H1 (cell line): ENCODE measurements around the gene TARS2. TPM values are rescaled to one million over a fixed set of nuclear protein-coding genes. Genes with fewer than 3 reads are reported as not detected.

ENCODE experiments used
- CTCF ChIA-PET: fragments of 300-600 bp; sonication (Branson Sonifier 250); formaldehyde crosslinking; loops from one replicate; lab custom pipeline; 2021; ENCODE audit not compliant: partially characterized antibody; lab: Charles Lee
- POLR2A ChIA-PET: fragments of 300-600 bp; sonication (Branson Sonifier 250); formaldehyde crosslinking; loops from one replicate; lab custom pipeline; 2021; ENCODE audit warnings: inconsistent platforms; ENCODE audit not compliant: partially characterized antibody; lab: Charles Lee
- DNase-seq, 2 experiments: peaks; one replicate each; pipeline versions ENCODE4 v3.0.0 to v3.0.0-alpha.2; 2010 to 2022; ENCODE audit warnings: low spot score in 2 of 2, low read depth in 1 of 2, mixed read lengths in 1 of 2
- FAIRE-seq: peaks from 2 replicates; lab custom pipeline; 2011; peaks lifted over from hg19 to GRCh38; lab: Jason Lieb, UNC
- H2AFZ ChIP-seq: 2 replicates; pipeline ENCODE4 v1.8.1; 2012; ENCODE audit warnings: low read length, inconsistent platforms
- H2AK5ac ChIP-seq: 2 replicates; pipeline ENCODE4 v1.6.1; 2013; ENCODE audit warnings: low read depth, low read length
- H2BK120ac ChIP-seq: replicated peaks from 2 replicates; pipeline ENCODE3; 2013; ENCODE audit warnings: low read depth, low read length, inconsistent platforms
- H2BK12ac ChIP-seq: 2 replicates; pipeline ENCODE4 v1.6.1; 2013; ENCODE audit warnings: low read depth, low read length
- H2BK15ac ChIP-seq: 2 replicates; pipeline ENCODE4 v1.6.1; 2013; ENCODE audit warnings: low read length
- H2BK20ac ChIP-seq: 2 replicates; pipeline ENCODE4 v1.6.1; 2013; ENCODE audit warnings: low read length
- H2BK5ac ChIP-seq: 2 replicates; pipeline ENCODE4 v1.6.1; 2013; ENCODE audit warnings: low read depth, low read length
- H3K14ac ChIP-seq: 2 replicates; pipeline ENCODE4 v1.6.1; 2013; ENCODE audit warnings: inconsistent platforms; ENCODE audit not compliant: insufficient read length
- H3K18ac ChIP-seq: 2 replicates; pipeline ENCODE4 v1.6.1; 2013; ENCODE audit warnings: low read length; ENCODE audit errors: extremely low read depth
- H3K23ac ChIP-seq: 2 replicates; pipeline ENCODE4 v1.6.1; 2013; ENCODE audit warnings: inconsistent platforms; ENCODE audit not compliant: insufficient read length
- H3K23me2 ChIP-seq: 2 replicates; pipeline ENCODE4 v1.6.1; 2013; ENCODE audit warnings: low read depth, low read length
- H3K27ac ChIP-seq: 2 replicates; pipeline ENCODE4 v1.6.1; 2011; ENCODE audit warnings: low read depth, low read length, inconsistent platforms
- H3K27me3 ChIP-seq, 4 experiments: replicated peaks in 1 of 4; 1 replicate in 1 of 4; 2 replicates in 3 of 4; pipeline versions ENCODE4 v1.6.1 to v1.8.1; 2011 to 2013; ENCODE audit warnings: low read length in 3 of 4, mild to moderate bottlenecking in 3 of 4, inconsistent platforms in 2 of 4, mixed read lengths in 2 of 4, moderate library complexity in 1 of 4; ENCODE audit not compliant: control insufficient read depth in 3 of 4, insufficient read depth in 3 of 4; ENCODE audit errors: extremely low read depth in 1 of 4
- H3K36me3 ChIP-seq, 4 experiments: 2 replicates each; pipeline versions ENCODE4 v1.6.1 to v1.8.1; 2011 to 2013; ENCODE audit warnings: mild to moderate bottlenecking in 4 of 4, low read length in 3 of 4, moderate library complexity in 2 of 4, control low read depth in 1 of 4, inconsistent platforms in 1 of 4; ENCODE audit not compliant: insufficient read depth in 4 of 4, control insufficient read depth in 2 of 4
- H3K4ac ChIP-seq: replicated peaks from 2 replicates; pipeline ENCODE3; 2013; ENCODE audit warnings: low read length, low read depth, mixed read lengths, inconsistent platforms; ENCODE audit not compliant: insufficient read length
- H3K4me1 ChIP-seq, 4 experiments: replicated peaks in 1 of 4; 1 replicate in 1 of 4; 2 replicates in 3 of 4; pipeline versions ENCODE4 v1.6.1 to v1.8.1; 2011 to 2013; ENCODE audit warnings: low read length in 3 of 4, inconsistent platforms in 2 of 4, mixed read lengths in 1 of 4; ENCODE audit not compliant: insufficient read depth in 4 of 4, control insufficient read depth in 3 of 4
- H3K4me2 ChIP-seq, 2 experiments: 2 replicates each; pipeline versions ENCODE4 v1.6.1 to v1.8.1; 2011 to 2013; ENCODE audit warnings: low read depth in 2 of 2, low read length in 2 of 2, control low read depth in 1 of 2, inconsistent platforms in 1 of 2, mild to moderate bottlenecking in 1 of 2; ENCODE audit not compliant: insufficient read depth in 1 of 2
- H3K4me3 ChIP-seq, 4 experiments: fragments of 200-600, 300-600 bp in 1 of 4; sonication (generic), shearing (Covaris generic), sonication (Bioruptor Twin) in 1 of 4; 2 replicates each; pipeline versions ENCODE4 v1.5.1 to v1.8.1; 2011 to 2016; ENCODE audit warnings: low read length in 4 of 4, low read depth in 3 of 4, control low read depth in 2 of 4, inconsistent platforms in 2 of 4, mild to moderate bottlenecking in 2 of 4, mixed read lengths in 1 of 4, moderate library complexity in 1 of 4; ENCODE audit not compliant: insufficient read depth in 2 of 4; ENCODE audit errors: extremely low read depth in 1 of 4
- H3K56ac ChIP-seq: replicated peaks from 2 replicates; pipeline ENCODE3; 2013; ENCODE audit warnings: low read depth, mild to moderate bottlenecking, mixed read lengths, low read length, inconsistent platforms; ENCODE audit not compliant: insufficient read length
- H3K79me1 ChIP-seq: 2 replicates; pipeline ENCODE4 v1.6.1; 2013; ENCODE audit warnings: low read depth, low read length, control low read depth
- H3K79me2 ChIP-seq, 2 experiments: 2 replicates each; pipeline versions ENCODE4 v1.6.1 to v1.8.1; 2012 to 2013; ENCODE audit warnings: low read length in 2 of 2, mild to moderate bottlenecking in 2 of 2, inconsistent platforms in 1 of 2; ENCODE audit not compliant: insufficient read depth in 2 of 2, control insufficient read depth in 1 of 2
- H3K9ac ChIP-seq, 4 experiments: replicated peaks in 1 of 4; 1 replicate in 1 of 4; 2 replicates in 3 of 4; pipeline versions ENCODE4 v1.6.1 to v1.8.1; 2011 to 2013; ENCODE audit warnings: low read depth in 3 of 4, low read length in 3 of 4, control low read depth in 2 of 4, mild to moderate bottlenecking in 2 of 4, moderate library complexity in 2 of 4, inconsistent platforms in 1 of 4; ENCODE audit errors: extremely low read depth in 1 of 4
- H3K9me3 ChIP-seq, 2 experiments: 2 replicates each; pipeline versions ENCODE4 v1.6.1 to v1.8.1; 2012 to 2013; ENCODE audit warnings: mild to moderate bottlenecking in 2 of 2, moderate library complexity in 2 of 2, control low read depth in 1 of 2, inconsistent platforms in 1 of 2, low read depth in 1 of 2, low read length in 1 of 2, mixed read lengths in 1 of 2; ENCODE audit not compliant: insufficient read depth in 2 of 2
- H4K20me1 ChIP-seq, 2 experiments: replicated peaks in 1 of 2; 2 replicates each; pipeline versions ENCODE3 to v1.8.1; 2011 to 2013; ENCODE audit warnings: inconsistent platforms in 2 of 2, low read length in 2 of 2, mild to moderate bottlenecking in 1 of 2; ENCODE audit not compliant: insufficient read depth in 2 of 2, control insufficient read depth in 1 of 2
- H4K5ac ChIP-seq: 2 replicates; pipeline ENCODE4 v1.6.1; 2013; ENCODE audit warnings: low read length, low read depth, mixed read lengths, inconsistent platforms; ENCODE audit not compliant: insufficient read length
- H4K8ac ChIP-seq: 2 replicates; pipeline ENCODE4 v1.8.0; 2013; ENCODE audit warnings: mild to moderate bottlenecking, moderate library complexity, low read length, inconsistent platforms; ENCODE audit not compliant: insufficient read depth; ENCODE audit errors: extremely low read depth
- H4K91ac ChIP-seq: replicated peaks from 2 replicates; pipeline ENCODE3; 2013; ENCODE audit warnings: low read length, mixed read lengths, inconsistent platforms; ENCODE audit not compliant: insufficient read length
- CBX5 ChIP-seq: fragments of 300-800, 300-1000 bp; sonication (generic); IDR thresholded peaks from 2 replicates; pipeline ENCODE4 v1.7.1; 2016; ENCODE audit warnings: antibody characterized with exemption, low read length, low read depth
- CHD2 ChIP-seq: IDR thresholded peaks from 2 replicates; pipeline ENCODE4 v1.6.1; 2012; ENCODE audit warnings: low read length, improper control_type of control experiment
- CREB1 ChIP-seq: IDR thresholded peaks from 2 replicates; pipeline ENCODE4 v1.6.1; 2012; ENCODE audit warnings: inconsistent platforms
- CTCF ChIP-seq, 3 experiments: IDR thresholded peaks; 1 replicate in 2 of 3; 2 replicates in 1 of 3; pipeline versions ENCODE4 v1.5.1 to v1.6.1; 2011; ENCODE audit warnings: low read length in 3 of 3, mild to moderate bottlenecking in 3 of 3, inconsistent platforms in 2 of 3, low read depth in 1 of 3, moderate library complexity in 1 of 3; ENCODE audit not compliant: insufficient read depth in 1 of 3; ENCODE audit errors: control extremely low read depth in 1 of 3
- EGR1 ChIP-seq: IDR thresholded peaks from 2 replicates; pipeline ENCODE4 v1.6.1; 2011; ENCODE audit warnings: low read depth, low read length, borderline replicate concordance
- EZH2 ChIP-seq: fragments of 200-600 bp; sonication (generic); IDR thresholded peaks from 2 replicates; pipeline ENCODE4 v1.7.1; 2012; ENCODE audit warnings: low read depth, mild to moderate bottlenecking, moderate library complexity, low read length, inconsistent platforms; ENCODE audit not compliant: severe bottlenecking
- JUND ChIP-seq: IDR thresholded peaks from 2 replicates; pipeline ENCODE4 v1.6.1; 2011; ENCODE audit warnings: mild to moderate bottlenecking, improper control_type of control experiment, low read length
- POU5F1 ChIP-seq: IDR thresholded peaks from 2 replicates; pipeline ENCODE4 v1.6.1; 2011; ENCODE audit warnings: low read depth, mild to moderate bottlenecking, low read length, moderate library complexity
- RNF2 ChIP-seq: fragments of 200-900, 300-1000 bp; sonication (generic); IDR thresholded peaks from 2 replicates; pipeline ENCODE4 v1.7.1; 2016; ENCODE audit warnings: borderline replicate concordance, low read depth, mild to moderate bottlenecking, antibody characterized with exemption, low read length; ENCODE audit not compliant: poor library complexity, severe bottlenecking; ENCODE audit errors: missing control alignments
- SP2 ChIP-seq: IDR thresholded peaks from 2 replicates; pipeline ENCODE4 v1.6.1; 2012; ENCODE audit warnings: mild to moderate bottlenecking, low read length, inconsistent platforms
- YY1 ChIP-seq: IDR thresholded peaks from 2 replicates; pipeline ENCODE4 v1.6.1; 2011; ENCODE audit warnings: low read depth, mild to moderate bottlenecking, low read length
- WGBS, 2 experiments: shearing (Covaris generic) in 1 of 2; methylation state at CpG; one replicate each; pipeline versions ENCODE4 v1.1.6 to v1.1.7; 2013 to 2015; ENCODE audit warnings: low lambda C conversion rate in 2 of 2, mixed read lengths in 2 of 2, inconsistent platforms in 1 of 2, low coverage in 1 of 2, missing lambda C conversion rate in 1 of 2; ENCODE audit not compliant: insufficient replicate concordance in 2 of 2, insufficient coverage in 1 of 2, insufficient read length in 1 of 2; ENCODE audit errors: extremely low coverage in 1 of 2, missing lambda C conversion rate in 1 of 2; 5-methylcytosine and 5-hydroxymethylcytosine counted together
- polyA plus RNA-seq, 7 experiments: library from polyadenylated mRNA; depleted of rRNA in 3 of 7; stranded (reverse) in 5 of 7; unstranded in 2 of 7; fragments of >200 nt in 5 of 7; fragments of 200-250 nt in 2 of 7; gene quantifications; 1 replicate in 5 of 7; 2 replicates in 1 of 7; 4 replicates in 1 of 7; pipeline versions ENCODE4 v1.2.1 to v1.2.3, GENCODE V29; 2011 to 2013; ENCODE audit warnings: missing spikeins in 2 of 7, mixed read lengths in 2 of 7
- total RNA-seq: library from RNA; stranded (reverse); fragmentation: NEBNext Ultra II Directional; extraction: Animal tissue kit (Norgen Biotek cat#: 25700); gene quantifications from 2 replicates; pipeline ENCODE4 v1.2.1, GENCODE V29; 2021

TARS2 gene
- total and polyA plus RNA-seq, 2 of the 8 experiments (the other 6 are each of a cell fraction or from before 2014, with no cell fraction given): 38.9 to 39.1 TPM

DNA sequence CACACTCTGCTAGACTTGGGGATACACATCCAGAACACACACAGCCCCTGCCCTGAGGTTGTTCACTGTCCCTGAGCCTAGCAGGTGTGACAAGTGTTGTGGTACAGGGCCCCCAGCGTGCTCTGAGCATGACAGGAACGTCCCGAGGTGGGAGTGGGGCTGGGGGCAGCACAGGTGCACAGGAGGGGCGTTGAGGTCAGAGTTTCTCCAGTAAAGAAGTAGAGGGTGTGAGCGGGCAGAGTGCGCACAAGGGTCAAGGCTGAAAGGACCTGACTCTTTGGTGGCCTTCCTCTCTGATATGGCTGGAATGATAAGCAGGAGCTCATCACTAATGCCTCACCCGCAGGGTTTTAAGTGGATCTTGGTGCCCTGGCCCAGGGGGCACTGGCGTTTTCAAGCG is 27.0 kb downstream of the TARS2 start:
- FAIRE-seq: no peak
- peak overlapping the region in 1 of 4 experiments; percentile 72; a peak in 1 of 8 replicates for H3K4me3 ChIP-seq
- CTCF ChIA-PET: interaction anchor here (1.4 to 22.4 kb wide), 2 partner anchors 11 to 18 kb away, joined by 3 to 253 read pairs; no protein-coding TSS in a partner anchor
- no peak for TF ChIP-seq YY1
- no peak for TF ChIP-seq SP2
- no peak for TF ChIP-seq CBX5
- TF ChIP-seq EGR1: no peak
- no peak for TF ChIP-seq CREB1
- no peak for TF ChIP-seq CHD2
- no peak for TF ChIP-seq RNF2
- TF ChIP-seq JUND: no peak
- no peak for TF ChIP-seq POU5F1
- no peak for TF ChIP-seq CTCF (IDR thresholded peaks at IDR 0.05; ENCODE audit: control extremely low read depth in 1 of 3, insufficient read depth in 1 of 3, low read depth in 1 of 3, low read length in 3 of 3)
- TF ChIP-seq EZH2: no peak

More for the DNA sequence above, 27.0 kb downstream of the TARS2 start:
- H3K9ac ChIP-seq: no peak overlapping the region
- peaks cover 5% of the 10 kb centered on the region for H3K23me2 ChIP-seq
- H3K27ac ChIP-seq: no peak overlapping the region
- DNase-seq: no peak
- H3K23ac ChIP-seq: no peak overlapping the region
- H2BK20ac ChIP-seq: peak overlapping the region; percentile 80; the same call in 1 of the 2 replicates
- no peaks in the 10 kb centered on the region for H3K79me1 ChIP-seq
- H3K36me3 ChIP-seq: no peaks in the 10 kb centered on the region
- H3K9me3 ChIP-seq: no peaks in the 10 kb centered on the region
- peaks cover 0 to 4% (median 3%) of the 10 kb centered on the region in 4 experiments; a peak in 5 of 7 replicates for H3K4me1 ChIP-seq
- H2BK12ac ChIP-seq: no peak overlapping the region
- 94% methylated on average over 9 of the region's 9 CpGs; no CpG with 5 or more reads in 1 of the 2 experiments for WGBS, 2 experiments
- H3K56ac ChIP-seq: no peak overlapping the region
- H3K4ac ChIP-seq: no peak overlapping the region
- no peaks in the 10 kb centered on the region; a peak in 1 of 7 replicates for H3K27me3 ChIP-seq
- no peak overlapping the region for H2BK120ac ChIP-seq
- no peak overlapping the region for H4K91ac ChIP-seq
- H3K79me2 ChIP-seq: no peaks in the 10 kb centered on the region
- H2BK15ac ChIP-seq: no peak overlapping the region
- H4K5ac ChIP-seq: no peak overlapping the region
- H2AK5ac ChIP-seq: no peak overlapping the region
- POLR2A ChIA-PET: interaction anchor here (1.4 to 1.7 kb wide), 4 partner anchors 12 to 46 kb away, joined by 3 to 5 read pairs (median 4); no protein-coding TSS in a partner anchor
- peak overlapping the region; percentile 31; the same call in 1 of the 2 replicates for H4K8ac ChIP-seq
- H3K4me2 ChIP-seq: peak overlapping the region in 1 of 2 experiments; percentile 91; a peak in 1 of 4 replicates
- H3K14ac ChIP-seq: no peak overlapping the region
- H3K18ac ChIP-seq: no peak overlapping the region
- no peak overlapping the region for H2BK5ac ChIP-seq
- no peak overlapping the region for H2AFZ ChIP-seq
- no peaks in the 10 kb centered on the region for H4K20me1 ChIP-seq
